Prostate gland (tissue), 2 donors: ENCODE data around the gene RASSF4. TPM values are rescaled to one million over a fixed set of nuclear protein-coding genes. Genes with fewer than 3 reads are reported as not detected.

Experiments used
- DNase-seq: peaks from one replicate; pipeline ENCODE4 v3.0.0-alpha.2; 2019; ENCODE audit warnings: low spot score
- H3K27ac ChIP-seq, 2 donors: fragments of 200-600 bp; sonication (generic); 2 replicates each; pipeline ENCODE4 v1.5.1; 2017 to 2019
- H3K27me3 ChIP-seq: fragments of 200-600 bp; sonication (generic); replicated peaks from 2 replicates; pipeline ENCODE4 v1.5.1; 2019; ENCODE audit not compliant: insufficient read depth
- H3K36me3 ChIP-seq, 2 donors: fragments of 200-600 bp; sonication (generic); 1 replicate in 1 of 2; 2 replicates in 1 of 2; pipeline versions ENCODE4 v1.5.1 to v1.8.1; 2017 to 2019
- H3K4me1 ChIP-seq: fragments of 200-600 bp; sonication (generic); replicated peaks from 2 replicates; pipeline ENCODE4 v1.5.1; 2019
- H3K4me3 ChIP-seq, 2 donors: fragments of 200-600 bp; sonication (generic); 2 replicates each; pipeline ENCODE4 v1.5.1; 2017 to 2019
- H3K9me3 ChIP-seq: fragments of 200-600 bp; sonication (generic); 2 replicates; pipeline ENCODE4 v1.5.1; 2017
- CTCF ChIP-seq, 4 experiments: fragments of 200-600 bp in 2 of 4; fragments of 450-650 bp in 2 of 4; sonication (generic) in 2 of 4; IDR thresholded peaks; 1 replicate in 3 of 4; 2 replicates in 1 of 4; pipeline ENCODE4 v1.5.1; 2016 to 2019; ENCODE audit warnings: antibody characterized with exemption in 4 of 4, mild to moderate bottlenecking in 2 of 4, moderate library complexity in 2 of 4
- POLR2A ChIP-seq: fragments of 450-650 bp; IDR thresholded peaks from one replicate; pipeline ENCODE4 v1.6.1; 2016; ENCODE audit warnings: antibody characterized with exemption, mild to moderate bottlenecking
- POLR2AphosphoS5 ChIP-seq: sonication (generic); formaldehyde crosslinking; IDR thresholded peaks from one replicate; pipeline ENCODE4 v1.6.1; 2017; ENCODE audit warnings: antibody characterized with exemption
- WGBS: methylation state at CpG from one replicate; pipeline ENCODE4 v1.1.5; 2018; 5-methylcytosine and 5-hydroxymethylcytosine counted together
- intact Hi-C: fragments of 100-400 bp; cut with DNase I; formaldehyde crosslinking; loops from one replicate; pipeline ENCODE4 v1.14.2; 2022
- total RNA-seq, 2 donors: library from RNA; depleted of rRNA; stranded (reverse); fragments of >200 nt; gene quantifications; one replicate each; pipeline ENCODE4 v1.1.0, GENCODE V29; 2016

RASSF4 gene
- total RNA-seq, 2 donors from 2014 or later: 6.1 to 31.0 TPM

- Histone ChIP-seq H3K4me1 (no peaks in the 10 kb centered on the region), H3K27ac (peak overlapping the region in 1 of 2 donors; percentile 73), H3K9me3 (no peaks in the 10 kb centered on the region), H3K36me3 (no peaks in the 10 kb centered on the region), H3K4me3 (no peak overlapping the region), H3K27me3 (no peaks in the 10 kb centered on the region)
- WGBS: 84% methylated on average over 17 of the region's 18 CpGs
- no peak for DNase-seq
- TF ChIP-seq CTCF (IDR thresholded peaks at IDR 0.05) (no peak), POLR2A (no peak), POLR2AphosphoS5 (no peak)
- intact Hi-C loops: loop anchor here (2.0 to 10.0 kb wide), 4 partner anchors 15 to 1299 kb away; partner anchors contain the start of gene RASSF4
These were observed 13.9 kb downstream of the RASSF4 start for GRCh38 chr10:44973323-44974081.

DNA sequence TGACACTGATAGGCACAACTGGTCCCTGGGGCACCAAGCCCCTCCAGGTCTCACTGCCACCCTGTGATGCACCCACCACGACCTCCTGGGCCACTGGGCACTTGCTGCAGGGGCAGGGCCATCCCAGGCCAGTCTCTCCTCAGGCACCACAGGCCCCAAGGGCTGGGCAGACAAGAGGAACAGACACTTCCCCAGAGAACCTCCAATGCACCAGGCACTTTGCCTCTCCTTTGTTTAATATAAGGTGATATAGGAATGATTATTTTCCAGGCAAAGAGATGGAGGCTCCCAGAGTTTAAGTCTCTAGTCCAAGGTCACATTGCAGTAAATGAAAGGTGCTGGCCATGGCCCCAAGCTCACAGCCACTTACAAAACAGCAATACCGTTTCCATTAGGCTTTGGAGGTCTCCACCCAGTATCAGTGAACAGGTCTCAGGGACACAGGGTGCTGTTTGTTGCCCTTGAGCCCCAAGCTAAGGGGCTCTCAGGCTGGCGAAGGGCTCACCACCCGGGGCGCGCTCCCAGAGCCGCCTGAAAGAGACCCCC, 14.6 kb downstream of the RASSF4 start:
- intact Hi-C loops: loop anchor here (2.0 to 10.0 kb wide), 4 partner anchors 15 to 1299 kb away; partner anchors contain the start of gene RASSF4
- H3K27ac ChIP-seq: peak overlapping the region; percentile 71 to 73
- peaks cover 4% of the 10 kb centered on the region for H3K4me1 ChIP-seq

GRCh38 chr10:44974628-44975430, 15.2 kb downstream of the RASSF4 start:
- peak; percentile 29 for TF ChIP-seq POLR2AphosphoS5
- no peak for TF ChIP-seq POLR2A
- peak; percentile 95 to 96 (median 96) for TF ChIP-seq CTCF (IDR thresholded peaks at IDR 0.05)
- Histone ChIP-seq H3K4me3 (peak overlapping the region; percentile 31 to 33), H3K27me3 (no peaks in the 10 kb centered on the region), H3K36me3 (no peaks in the 10 kb centered on the region), H3K4me1 (peaks cover 10% of the 10 kb centered on the region), H3K9me3 (no peaks in the 10 kb centered on the region), H3K27ac (peak overlapping the region; percentile 71 to 73)
- peak; percentile 59 for DNase-seq
- WGBS: 4% methylated on average over 46 of the region's 46 CpGs
- intact Hi-C loops: loop anchor here (2.0 to 10.0 kb wide), 4 partner anchors 16 to 1300 kb away; partner anchors contain the start of gene RASSF4

More for the DNA sequence above, 14.6 kb downstream of the RASSF4 start:
- TF ChIP-seq POLR2AphosphoS5: no peak
- TF ChIP-seq CTCF (IDR thresholded peaks at IDR 0.05): no peak
- TF ChIP-seq POLR2A: no peak
- Histone ChIP-seq H3K36me3 (no peaks in the 10 kb centered on the region), H3K4me3 (peak overlapping the region; percentile 31 to 33), H3K27me3 (no peaks in the 10 kb centered on the region), H3K9me3 (no peaks in the 10 kb centered on the region)
- 26% methylated on average over 6 of the region's 7 CpGs for WGBS
- no peak for DNase-seq

GRCh38 chr10:44975431-44976331, 16.1 kb downstream of the RASSF4 start:
- WGBS: 53% methylated on average over 10 of the region's 10 CpGs
- intact Hi-C loops: loop anchor here (2.0 to 10.0 kb wide), 4 partner anchors 17 to 1301 kb away; partner anchors contain the start of gene RASSF4
- H3K36me3 ChIP-seq: no peaks in the 10 kb centered on the region
- no peak for DNase-seq
- H3K27me3 ChIP-seq: no peaks in the 10 kb centered on the region
- TF ChIP-seq POLR2A (no peak), CTCF (IDR thresholded peaks at IDR 0.05) (no peak), POLR2AphosphoS5 (no peak)
- H3K9me3 ChIP-seq: no peaks in the 10 kb centered on the region
- H3K4me3 ChIP-seq: peak overlapping the region; percentile 31 to 38
- H3K27ac ChIP-seq: peak overlapping the region; percentile 71 to 73
- H3K4me1 ChIP-seq: peaks cover 14% of the 10 kb centered on the region
